ENCODE results near the gene TEKT1.

TEKT1 gene

GRCh38 chr17:6811510-6811909, 20.0 kb downstream of the TEKT1 start:
- H3K4me3 ChIP-seq (replicated peaks; ENCODE audit: low read depth, low read length), result no peak overlapping the region
- no peak for TF ChIP-seq CTCF (IDR thresholded peaks at IDR 0.05; ENCODE audit: low read depth, low read length, missing control alignments)
- DNase-seq (ENCODE audit: extremely low read depth, low read depth), result no peak

GRCh38 chr17:6800422-6801027, 31.0 kb downstream of the TEKT1 start:
- H3K4me3 ChIP-seq (replicated peaks; ENCODE audit: low read depth, low read length), result no peak overlapping the region
- no peak for DNase-seq (ENCODE audit: extremely low read depth, low read depth)
- TF ChIP-seq CTCF (IDR thresholded peaks at IDR 0.05; ENCODE audit: low read depth, low read length, missing control alignments), result peak; percentile 42

GRCh38 chr17:6799738-6800137, 31.8 kb downstream of the TEKT1 start:
- H3K4me3 ChIP-seq (replicated peaks; ENCODE audit: low read depth, low read length), result no peak overlapping the region
- no peak for DNase-seq (ENCODE audit: extremely low read depth, low read depth)
- TF ChIP-seq CTCF (IDR thresholded peaks at IDR 0.05; ENCODE audit: low read depth, low read length, missing control alignments), result no peak

GRCh38 chr17:6797718-6798351, 33.7 kb downstream of the TEKT1 start:
- no peak for DNase-seq (ENCODE audit: extremely low read depth, low read depth)

GRCh38 chr17:6796887-6797490, 34.5 kb downstream of the TEKT1 start:
- no peak for TF ChIP-seq CTCF (IDR thresholded peaks at IDR 0.05; ENCODE audit: low read depth, low read length, missing control alignments)
- H3K4me3 ChIP-seq (replicated peaks; ENCODE audit: low read depth, low read length), result no peak overlapping the region
- DNase-seq (ENCODE audit: extremely low read depth, low read depth), result no peak

More at GRCh38 chr17:6797718-6798351, 33.7 kb downstream of the TEKT1 start:
- H3K4me3 ChIP-seq (replicated peaks; ENCODE audit: low read depth, low read length), result no peak overlapping the region
- TF ChIP-seq CTCF (IDR thresholded peaks at IDR 0.05; ENCODE audit: low read depth, low read length, missing control alignments), result no peak

- no peak overlapping the region for H3K4me3 ChIP-seq (replicated peaks; ENCODE audit: low read depth, low read length)
- no peak for DNase-seq (ENCODE audit: extremely low read depth, low read depth)
- no peak for TF ChIP-seq CTCF (IDR thresholded peaks at IDR 0.05; ENCODE audit: low read depth, low read length, missing control alignments)
These were observed 35.3 kb downstream of the TEKT1 start for GRCh38 chr17:6796017-6796886.

Measured in HFF-Myc (cell line).